Neural cell (in vitro differentiated cells): ENCODE data around the gene KEL. TPM values are rescaled to one million over a fixed set of nuclear protein-coding genes. Genes with fewer than 3 reads are reported as not detected.

ENCODE experiments used
- H2AFZ ChIP-seq: fragments of 200-600, 300-800 bp; sonication (generic), shearing (Covaris generic); 2 replicates; pipeline ENCODE4 v1.6.0; 2014; ENCODE audit warnings: low read depth, mild to moderate bottlenecking, antibody characterized with exemption, low read length, moderate library complexity
- H3F3A ChIP-seq: fragments of 200-600 bp; shearing (Covaris generic); 2 replicates; pipeline ENCODE4 v1.6.1; 2016; ENCODE audit warnings: mild to moderate bottlenecking, moderate library complexity, mixed read lengths, antibody characterized with exemption, low read length; ENCODE audit not compliant: insufficient read depth, poor library complexity, severe bottlenecking
- H3K27ac ChIP-seq: fragments of 200-600, 300-800 bp; sonication (generic), shearing (Covaris generic); 2 replicates; pipeline ENCODE4 v1.5.1; 2014; ENCODE audit warnings: mild to moderate bottlenecking, low read length, moderate library complexity
- H3K27me3 ChIP-seq: fragments of 300-800, 200-600 bp; sonication (generic), shearing (Covaris generic); 2 replicates; pipeline ENCODE4 v1.6.0; 2014; ENCODE audit warnings: mild to moderate bottlenecking, low read depth, low read length, moderate library complexity; ENCODE audit not compliant: insufficient read depth
- H3K36me3 ChIP-seq: fragments of 300-800, 200-600 bp; sonication (generic), shearing (Covaris generic); 2 replicates; pipeline ENCODE4 v1.5.1; 2014; ENCODE audit warnings: mild to moderate bottlenecking, antibody characterized with exemption, low read length, moderate library complexity; ENCODE audit not compliant: insufficient read depth
- H3K4me2 ChIP-seq: fragments of 300-800, 200-600 bp; sonication (generic), shearing (Covaris generic); 2 replicates; pipeline ENCODE4 v1.6.0; 2014; ENCODE audit warnings: mild to moderate bottlenecking, low read length
- H3K4me3 ChIP-seq: fragments of 300-800, 200-600 bp; sonication (generic), shearing (Covaris generic); 2 replicates; pipeline ENCODE4 v1.5.1; 2014; ENCODE audit warnings: mild to moderate bottlenecking, low read length, moderate library complexity
- H3K79me2 ChIP-seq: fragments of 200-600 bp; shearing (Covaris generic); replicated peaks from 2 replicates; pipeline ENCODE4 v1.6.0; 2014; ENCODE audit warnings: mild to moderate bottlenecking, low read length, moderate library complexity; ENCODE audit not compliant: insufficient read depth
- H3K9ac ChIP-seq: fragments of 300-800, 200-600 bp; sonication (generic), shearing (Covaris generic); 2 replicates; pipeline ENCODE4 v1.6.1; 2016; ENCODE audit warnings: mild to moderate bottlenecking, low read length, mixed read lengths
- H3K9me2 ChIP-seq: fragments of 200-600 bp; shearing (Covaris generic); 2 replicates; pipeline ENCODE4 v1.6.1; 2016; ENCODE audit warnings: mild to moderate bottlenecking, low read length, mixed read lengths; ENCODE audit not compliant: insufficient read depth
- H3K9me3 ChIP-seq: fragments of 200-600, 300-800 bp; sonication (generic), shearing (Covaris generic); 2 replicates; pipeline ENCODE4 v1.6.1; 2016; ENCODE audit warnings: mild to moderate bottlenecking, mixed run types, low read length, moderate library complexity, mixed read lengths
- H4K20me1 ChIP-seq: fragments of 200-600 bp; shearing (Covaris generic); 2 replicates; pipeline ENCODE4 v1.6.1; 2016; ENCODE audit warnings: mild to moderate bottlenecking, mixed run types; ENCODE audit not compliant: insufficient read depth
- EP300 ChIP-seq: fragments of 450-650 bp; conservative IDR thresholded peaks from 2 replicates; pipeline ENCODE4 v1.6.1; 2014; ENCODE audit warnings: antibody characterized with exemption, mild to moderate bottlenecking, moderate library complexity; ENCODE audit not compliant: poor library complexity, severe bottlenecking
- EZH2 ChIP-seq: fragments of 200-600, 300-800 bp; shearing (Covaris generic), sonication (generic); IDR thresholded peaks from 2 replicates; pipeline ENCODE4 v1.6.1; 2014; ENCODE audit warnings: antibody characterized with exemption, low read length, borderline replicate concordance, mild to moderate bottlenecking; ENCODE audit not compliant: insufficient read depth, poor library complexity, severe bottlenecking
- MXI1 ChIP-seq: fragments of 450-650 bp; conservative IDR thresholded peaks from 2 replicates; pipeline ENCODE4 v1.6.1; 2014; ENCODE audit warnings: antibody characterized with exemption, mild to moderate bottlenecking; ENCODE audit not compliant: poor library complexity, severe bottlenecking
- POLR2AphosphoS5 ChIP-seq: IDR thresholded peaks from 2 replicates; pipeline ENCODE4 v1.6.1; 2012
- RAD21 ChIP-seq: fragments of 450-650 bp; conservative IDR thresholded peaks from 2 replicates; pipeline ENCODE4 v1.6.1; 2014; ENCODE audit warnings: antibody characterized with exemption, mild to moderate bottlenecking, moderate library complexity
- SMC3 ChIP-seq: fragments of 450-650 bp; conservative IDR thresholded peaks from 2 replicates; pipeline ENCODE4 v1.6.1; 2014; ENCODE audit warnings: antibody characterized with exemption, mild to moderate bottlenecking, moderate library complexity; ENCODE audit not compliant: poor library complexity
- TAF1 ChIP-seq: IDR thresholded peaks from 2 replicates; pipeline ENCODE4 v1.6.1; 2012; ENCODE audit warnings: low read depth
- polyA plus RNA-seq: library from polyadenylated mRNA; depleted of rRNA; stranded (reverse); fragments of >200 nt; gene quantifications from 2 replicates; pipeline ENCODE4 v1.2.3, GENCODE V29; 2014
- TF ChIP-seq, protein P1 (sequence below): fragments of 450-650 bp; IDR thresholded peaks from 2 replicates; pipeline ENCODE4 v1.5.1; 2014; ENCODE audit warnings: antibody characterized with exemption, mild to moderate bottlenecking, moderate library complexity; ENCODE audit not compliant: poor library complexity, severe bottlenecking
- TF ChIP-seq, protein P2 (sequence below): IDR thresholded peaks from 2 replicates; pipeline ENCODE4 v1.6.1; 2012; ENCODE audit warnings: borderline replicate concordance

The KEL gene
- polyA plus RNA-seq, 1 donor from 2014 or later = 2.2 TPM

DNA sequence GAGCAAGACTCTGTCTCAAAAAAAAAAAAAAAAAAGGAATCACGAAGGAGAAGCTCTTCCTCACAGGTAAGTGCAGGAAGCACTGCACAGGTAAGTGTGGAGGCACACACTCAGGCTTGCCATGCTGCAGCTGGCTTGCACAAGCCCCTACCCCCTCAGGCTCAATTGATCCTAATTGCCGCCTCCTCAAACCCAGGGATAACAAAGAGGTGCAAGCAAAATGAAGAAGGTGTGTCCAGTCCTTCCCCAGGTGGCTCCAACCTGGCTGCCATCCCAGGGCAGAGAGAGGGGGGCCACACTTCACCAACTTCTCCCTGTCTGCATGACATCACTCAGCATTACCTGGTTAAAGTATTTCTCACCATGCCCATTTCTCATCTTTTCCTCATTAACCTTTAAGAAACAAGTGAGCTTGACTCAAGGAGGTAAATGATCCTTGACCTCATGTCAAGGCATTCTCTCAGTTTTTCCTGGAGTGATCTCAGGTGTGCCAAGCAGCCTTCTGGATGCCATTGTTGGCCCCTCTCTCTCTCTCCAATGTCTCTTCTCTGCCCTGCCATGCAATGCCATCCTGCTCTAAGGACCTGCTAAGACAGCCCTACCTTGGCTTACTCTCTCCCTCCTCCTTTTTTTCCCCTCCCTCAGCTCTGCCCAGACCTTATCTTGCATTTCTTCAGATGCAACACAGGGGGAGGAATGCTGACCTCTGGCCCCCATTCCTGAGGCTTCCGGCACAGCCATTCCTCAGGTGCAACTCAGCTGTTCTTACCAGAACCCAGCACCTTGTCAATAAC, 63.6 kb downstream of the KEL start:
- no peaks in the 10 kb centered on the region for H3F3A ChIP-seq
- H3K9me2 ChIP-seq = no peaks in the 10 kb centered on the region
- H3K4me2 ChIP-seq = no peak overlapping the region
- H2AFZ ChIP-seq = no peak overlapping the region
- no peaks in the 10 kb centered on the region for H4K20me1 ChIP-seq
- no peak overlapping the region for H3K27ac ChIP-seq
- H3K9ac ChIP-seq = no peak overlapping the region
- H3K27me3 ChIP-seq = no peaks in the 10 kb centered on the region
- no peaks in the 10 kb centered on the region for H3K9me3 ChIP-seq
- no peak overlapping the region for H3K4me3 ChIP-seq
- no peaks in the 10 kb centered on the region for H3K36me3 ChIP-seq
- no peaks in the 10 kb centered on the region for H3K79me2 ChIP-seq
- TF ChIP-seq, protein P1, sequence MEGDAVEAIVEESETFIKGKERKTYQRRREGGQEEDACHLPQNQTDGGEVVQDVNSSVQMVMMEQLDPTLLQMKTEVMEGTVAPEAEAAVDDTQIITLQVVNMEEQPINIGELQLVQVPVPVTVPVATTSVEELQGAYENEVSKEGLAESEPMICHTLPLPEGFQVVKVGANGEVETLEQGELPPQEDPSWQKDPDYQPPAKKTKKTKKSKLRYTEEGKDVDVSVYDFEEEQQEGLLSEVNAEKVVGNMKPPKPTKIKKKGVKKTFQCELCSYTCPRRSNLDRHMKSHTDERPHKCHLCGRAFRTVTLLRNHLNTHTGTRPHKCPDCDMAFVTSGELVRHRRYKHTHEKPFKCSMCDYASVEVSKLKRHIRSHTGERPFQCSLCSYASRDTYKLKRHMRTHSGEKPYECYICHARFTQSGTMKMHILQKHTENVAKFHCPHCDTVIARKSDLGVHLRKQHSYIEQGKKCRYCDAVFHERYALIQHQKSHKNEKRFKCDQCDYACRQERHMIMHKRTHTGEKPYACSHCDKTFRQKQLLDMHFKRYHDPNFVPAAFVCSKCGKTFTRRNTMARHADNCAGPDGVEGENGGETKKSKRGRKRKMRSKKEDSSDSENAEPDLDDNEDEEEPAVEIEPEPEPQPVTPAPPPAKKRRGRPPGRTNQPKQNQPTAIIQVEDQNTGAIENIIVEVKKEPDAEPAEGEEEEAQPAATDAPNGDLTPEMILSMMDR = no peak
- TF ChIP-seq RAD21 (no peak), SMC3 (no peak), MXI1 (no peak), POLR2AphosphoS5 (no peak), EP300 (no peak), EZH2 (no peak)

DNA sequence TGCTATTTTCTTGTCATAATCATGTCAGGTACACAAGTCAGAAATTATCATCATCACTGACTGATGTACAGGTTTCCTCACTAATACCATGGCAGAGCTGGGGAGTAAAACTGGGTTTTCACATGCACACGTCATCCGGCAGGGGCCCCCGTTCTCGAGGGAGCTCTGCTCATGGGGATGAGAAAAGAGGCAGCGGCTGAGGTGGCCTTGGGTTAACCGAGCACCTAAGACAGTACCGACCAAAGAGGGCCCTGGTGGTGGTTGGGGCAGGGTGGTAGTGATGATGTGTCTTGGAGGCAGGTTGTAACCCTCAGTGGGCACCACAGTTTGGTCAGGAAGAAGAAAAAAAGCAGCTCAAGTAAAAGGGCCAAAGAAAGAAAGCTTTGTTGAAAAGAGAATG, 64.5 kb downstream of the KEL start:
- no peaks in the 10 kb centered on the region for H3F3A ChIP-seq
- H3K36me3 ChIP-seq = no peaks in the 10 kb centered on the region
- TF ChIP-seq MXI1 (no peak), POLR2AphosphoS5 (peak; percentile 36), TAF1 (no peak), EP300 (peak; percentile 43), EZH2 (no peak)
- no peak overlapping the region for H3K4me3 ChIP-seq
- no peaks in the 10 kb centered on the region for H3K9me3 ChIP-seq
- H3K27ac ChIP-seq = no peak overlapping the region
- H3K27me3 ChIP-seq = no peaks in the 10 kb centered on the region
- no peaks in the 10 kb centered on the region for H4K20me1 ChIP-seq
- H3K9me2 ChIP-seq = no peaks in the 10 kb centered on the region
- H3K79me2 ChIP-seq = no peaks in the 10 kb centered on the region
- H2AFZ ChIP-seq = no peak overlapping the region
- H3K4me2 ChIP-seq = no peak overlapping the region
- no peak overlapping the region for H3K9ac ChIP-seq

DNA sequence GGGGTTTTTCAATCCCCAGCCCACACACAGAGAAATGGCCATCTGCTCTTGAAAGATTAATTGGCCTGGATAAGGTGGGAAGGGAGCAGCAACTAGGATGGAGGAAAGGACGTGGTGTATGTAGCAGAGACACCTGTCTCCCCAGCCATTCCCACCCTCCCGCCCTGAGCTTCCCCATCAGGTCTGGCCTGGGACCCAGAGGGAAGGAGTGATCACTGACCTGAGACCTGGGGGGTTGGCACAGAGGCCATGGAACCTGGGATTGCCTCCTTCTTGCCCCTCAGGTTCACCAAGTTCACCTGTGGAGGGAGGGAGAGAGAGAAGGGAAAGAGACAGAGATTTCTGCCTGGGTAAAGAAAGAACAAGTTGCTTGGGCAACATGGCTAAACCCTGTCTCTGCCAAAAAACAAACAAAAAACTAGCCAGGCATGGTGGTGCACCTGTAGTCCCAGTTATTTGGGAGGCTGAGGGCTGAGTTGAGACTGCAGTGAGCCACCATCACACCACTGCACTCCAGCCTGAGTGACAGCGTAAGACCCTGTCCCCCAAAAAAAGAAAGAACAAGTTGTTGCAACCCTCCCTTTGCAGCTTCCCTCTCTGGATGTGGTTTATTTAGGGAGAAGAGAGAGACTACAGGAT, 65.3 kb downstream of the KEL start:
- Histone ChIP-seq H3K4me3 (no peak overlapping the region), H4K20me1 (no peaks in the 10 kb centered on the region), H3K79me2 (no peaks in the 10 kb centered on the region), H3K9ac (no peak overlapping the region), H3K27ac (no peak overlapping the region), H3K9me2 (no peaks in the 10 kb centered on the region), H3K36me3 (no peaks in the 10 kb centered on the region), H3K4me2 (no peak overlapping the region), H2AFZ (no peak overlapping the region), H3K9me3 (no peaks in the 10 kb centered on the region), H3K27me3 (no peaks in the 10 kb centered on the region), H3F3A (no peaks in the 10 kb centered on the region)
- TF ChIP-seq, protein P1 = no peak
- TF ChIP-seq TAF1 (no peak), POLR2AphosphoS5 (no peak), EZH2 (no peak), RAD21 (no peak), MXI1 (no peak), EP300 (no peak), SMC3 (no peak)
- TF ChIP-seq, protein P2, sequence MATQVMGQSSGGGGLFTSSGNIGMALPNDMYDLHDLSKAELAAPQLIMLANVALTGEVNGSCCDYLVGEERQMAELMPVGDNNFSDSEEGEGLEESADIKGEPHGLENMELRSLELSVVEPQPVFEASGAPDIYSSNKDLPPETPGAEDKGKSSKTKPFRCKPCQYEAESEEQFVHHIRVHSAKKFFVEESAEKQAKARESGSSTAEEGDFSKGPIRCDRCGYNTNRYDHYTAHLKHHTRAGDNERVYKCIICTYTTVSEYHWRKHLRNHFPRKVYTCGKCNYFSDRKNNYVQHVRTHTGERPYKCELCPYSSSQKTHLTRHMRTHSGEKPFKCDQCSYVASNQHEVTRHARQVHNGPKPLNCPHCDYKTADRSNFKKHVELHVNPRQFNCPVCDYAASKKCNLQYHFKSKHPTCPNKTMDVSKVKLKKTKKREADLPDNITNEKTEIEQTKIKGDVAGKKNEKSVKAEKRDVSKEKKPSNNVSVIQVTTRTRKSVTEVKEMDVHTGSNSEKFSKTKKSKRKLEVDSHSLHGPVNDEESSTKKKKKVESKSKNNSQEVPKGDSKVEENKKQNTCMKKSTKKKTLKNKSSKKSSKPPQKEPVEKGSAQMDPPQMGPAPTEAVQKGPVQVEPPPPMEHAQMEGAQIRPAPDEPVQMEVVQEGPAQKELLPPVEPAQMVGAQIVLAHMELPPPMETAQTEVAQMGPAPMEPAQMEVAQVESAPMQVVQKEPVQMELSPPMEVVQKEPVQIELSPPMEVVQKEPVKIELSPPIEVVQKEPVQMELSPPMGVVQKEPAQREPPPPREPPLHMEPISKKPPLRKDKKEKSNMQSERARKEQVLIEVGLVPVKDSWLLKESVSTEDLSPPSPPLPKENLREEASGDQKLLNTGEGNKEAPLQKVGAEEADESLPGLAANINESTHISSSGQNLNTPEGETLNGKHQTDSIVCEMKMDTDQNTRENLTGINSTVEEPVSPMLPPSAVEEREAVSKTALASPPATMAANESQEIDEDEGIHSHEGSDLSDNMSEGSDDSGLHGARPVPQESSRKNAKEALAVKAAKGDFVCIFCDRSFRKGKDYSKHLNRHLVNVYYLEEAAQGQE = no peak
